Kidney (tissue), 14 donors: Measurements from ENCODE around the gene TENT4B. TPM values are rescaled to one million over a fixed set of nuclear protein-coding genes. Genes with fewer than 3 reads are reported as not detected.

Source experiments
- DNase-seq, 5 donors: peaks; one replicate each; pipeline ENCODE4 v3.0.0-alpha.2; 2013 to 2020
- FAIRE-seq: peaks from 2 replicates; lab custom pipeline; 2012; peaks lifted over from hg19 to GRCh38; lab: Jason Lieb, UNC
- H3K27ac ChIP-seq, 2 donors: one replicate each; pipeline ENCODE4 v1.7.0; 2013; ENCODE audit warnings: low read depth in 2 of 2, low read length in 2 of 2, inconsistent platforms in 1 of 2
- H3K27me3 ChIP-seq: one replicate; pipeline ENCODE4 v1.7.1; 2013; ENCODE audit warnings: low read length, inconsistent platforms; ENCODE audit not compliant: control insufficient read depth, insufficient read depth
- H3K36me3 ChIP-seq, 3 donors: one replicate each; pipeline versions ENCODE4 v1.7.0 to v1.7.1; 2013; ENCODE audit warnings: low read length in 3 of 3, control low read depth in 1 of 3, inconsistent platforms in 1 of 3; ENCODE audit not compliant: insufficient read depth in 3 of 3, control insufficient read depth in 2 of 3
- H3K4me1 ChIP-seq, 3 donors: one replicate each; pipeline versions ENCODE4 v1.7.0 to v1.7.1; 2013; ENCODE audit warnings: low read length in 3 of 3, inconsistent platforms in 1 of 3, low read depth in 1 of 3; ENCODE audit not compliant: control insufficient read depth in 2 of 3, insufficient read depth in 2 of 3
- H3K4me3 ChIP-seq, 3 donors: one replicate each; pipeline versions ENCODE4 v1.7.0 to v1.8.1; 2013; ENCODE audit warnings: low read length in 3 of 3, control low read depth in 1 of 3, inconsistent platforms in 1 of 3
- H3K9ac ChIP-seq, 3 donors: one replicate each; pipeline versions ENCODE4 v1.7.0 to v1.7.1; 2013; ENCODE audit warnings: low read length in 3 of 3, control low read depth in 1 of 3, inconsistent platforms in 1 of 3
- H3K9me3 ChIP-seq, 3 donors: one replicate each; pipeline versions ENCODE4 v1.7.0 to v1.7.1; 2013; ENCODE audit warnings: low read length in 3 of 3, control low read depth in 1 of 3, inconsistent platforms in 1 of 3; ENCODE audit not compliant: control insufficient read depth in 2 of 3, insufficient read depth in 1 of 3
- intact Hi-C: fragments of 100-400 bp; cut with DNase I; formaldehyde crosslinking; loops from one replicate; pipeline ENCODE4 v1.11.1; 2022
- polyA plus RNA-seq: library from polyadenylated mRNA; stranded (reverse); fragments of 350-450 nt; fragmentation: Illumina TruSeq; extraction: RNeasy Lipid Tissue Mini Kit (QIAGEN cat#74804); gene quantifications from one replicate; pipeline ENCODE4 v1.2.3, GENCODE V29; 2014; ENCODE audit warnings: low read depth, low replicate concordance; ENCODE audit not compliant: insufficient read depth
- total RNA-seq: library from RNA; stranded (reverse); fragmentation: NEBNext Ultra II Directional; extraction: Animal tissue kit (Norgen Biotek cat#: 25700); gene quantifications from one replicate; pipeline ENCODE4 v1.2.1, GENCODE V29; 2021
- TF ChIP-seq, protein P1 (sequence below): IDR thresholded peaks from 3 replicates; pipeline ENCODE4 v1.5.1; 2012; ENCODE audit warnings: mild to moderate bottlenecking, moderate library complexity, borderline replicate concordance; ENCODE audit not compliant: insufficient read depth; ENCODE audit errors: extremely low read depth
- donor health status: control.
- donor health status: control.
- donor health status: control.
- donor health status: control.
- donor health status: control.
- donor health status: DM: yes; HTN: yes; CAD: no.
- donor health status: Normal renal cell carcinoma (clear cell type).

The TENT4B gene
- total and polyA plus RNA-seq, 2 donors from 2014 or later: 4.7 to 13.2 TPM

DNA sequence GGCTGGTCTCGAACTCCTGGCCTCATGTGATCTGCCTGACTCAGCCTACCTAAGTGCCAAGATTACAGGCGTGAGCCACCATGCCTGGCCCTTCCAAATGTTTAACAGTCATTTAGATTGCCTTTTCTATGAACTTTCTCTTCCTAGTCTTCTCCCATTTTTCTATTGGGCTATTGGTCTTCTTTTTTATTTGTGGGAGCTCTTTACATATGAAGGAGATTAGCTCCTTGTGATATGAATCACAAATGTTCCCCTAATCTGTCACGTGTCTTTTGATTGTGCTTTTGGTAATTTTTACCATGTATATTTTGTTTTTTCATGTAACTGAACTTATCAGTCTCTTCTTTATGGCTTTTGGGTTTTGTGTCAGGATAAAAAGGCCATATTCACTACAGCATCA is 125.1 kb downstream of the TENT4B start:
- intact Hi-C loops: no loop called here
- DNase-seq: peak in 1 of 5 donors; percentile 13
- FAIRE-seq: no peak
- Histone ChIP-seq H3K36me3 (no peaks in the 10 kb centered on the region), H3K4me1 (peaks cover 0 to 2% (median 0%) of the 10 kb centered on the region in 3 donors), H3K27ac (no peak overlapping the region), H3K27me3 (no peaks in the 10 kb centered on the region), H3K4me3 (no peak overlapping the region), H3K9ac (no peak overlapping the region), H3K9me3 (no peaks in the 10 kb centered on the region)
- TF ChIP-seq, protein P1, sequence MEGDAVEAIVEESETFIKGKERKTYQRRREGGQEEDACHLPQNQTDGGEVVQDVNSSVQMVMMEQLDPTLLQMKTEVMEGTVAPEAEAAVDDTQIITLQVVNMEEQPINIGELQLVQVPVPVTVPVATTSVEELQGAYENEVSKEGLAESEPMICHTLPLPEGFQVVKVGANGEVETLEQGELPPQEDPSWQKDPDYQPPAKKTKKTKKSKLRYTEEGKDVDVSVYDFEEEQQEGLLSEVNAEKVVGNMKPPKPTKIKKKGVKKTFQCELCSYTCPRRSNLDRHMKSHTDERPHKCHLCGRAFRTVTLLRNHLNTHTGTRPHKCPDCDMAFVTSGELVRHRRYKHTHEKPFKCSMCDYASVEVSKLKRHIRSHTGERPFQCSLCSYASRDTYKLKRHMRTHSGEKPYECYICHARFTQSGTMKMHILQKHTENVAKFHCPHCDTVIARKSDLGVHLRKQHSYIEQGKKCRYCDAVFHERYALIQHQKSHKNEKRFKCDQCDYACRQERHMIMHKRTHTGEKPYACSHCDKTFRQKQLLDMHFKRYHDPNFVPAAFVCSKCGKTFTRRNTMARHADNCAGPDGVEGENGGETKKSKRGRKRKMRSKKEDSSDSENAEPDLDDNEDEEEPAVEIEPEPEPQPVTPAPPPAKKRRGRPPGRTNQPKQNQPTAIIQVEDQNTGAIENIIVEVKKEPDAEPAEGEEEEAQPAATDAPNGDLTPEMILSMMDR: no peak

DNA sequence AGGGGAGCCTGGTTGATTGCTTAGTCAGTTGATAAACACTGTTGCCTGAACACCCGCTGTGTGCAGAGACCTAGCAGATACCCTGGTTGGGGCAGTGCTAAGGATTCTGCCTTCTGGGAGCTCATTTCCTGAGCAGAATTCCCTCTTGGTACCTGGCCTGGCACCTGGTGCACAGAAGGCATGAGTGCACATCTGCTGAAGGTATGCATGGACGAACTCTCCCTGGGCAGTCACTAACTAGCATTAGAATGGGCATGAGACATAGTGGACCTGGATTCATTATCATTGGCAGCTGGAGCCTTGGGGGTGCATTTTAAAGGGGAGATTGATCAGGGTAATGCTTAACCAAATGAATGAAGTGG is 126.4 kb downstream of the TENT4B start:
- Histone ChIP-seq H3K27me3 (no peaks in the 10 kb centered on the region), H3K27ac (no peak overlapping the region), H3K9ac (no peak overlapping the region), H3K36me3 (no peaks in the 10 kb centered on the region), H3K9me3 (no peaks in the 10 kb centered on the region), H3K4me1 (no peaks in the 10 kb centered on the region), H3K4me3 (no peak overlapping the region)
- FAIRE-seq (no peak), DNase-seq (peak in 1 of 5 donors; percentile 6)
- intact Hi-C loops: no loop called here
- TF ChIP-seq, protein P1: no peak

DNA sequence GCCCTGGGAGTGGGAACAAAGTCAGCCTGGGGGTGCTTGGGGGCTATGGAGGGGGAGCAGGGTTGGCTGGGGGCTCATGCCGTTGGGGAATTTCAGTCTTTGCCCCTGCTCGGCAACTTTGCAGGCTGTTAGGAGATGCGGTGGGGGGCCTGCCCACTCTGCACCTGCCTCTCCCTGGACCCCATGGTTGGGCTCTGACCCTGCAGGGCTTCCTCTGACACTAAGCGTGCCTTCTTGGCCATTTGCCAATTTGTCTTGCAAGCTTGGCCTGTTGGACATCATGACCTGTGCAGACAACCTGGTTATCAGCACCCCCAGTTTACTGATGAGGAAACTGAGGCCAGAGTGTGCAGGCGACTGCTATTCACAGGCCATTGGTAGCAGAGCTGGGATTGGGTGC is 127.8 kb downstream of the TENT4B start:
- H3K9ac ChIP-seq: no peak overlapping the region
- TF ChIP-seq, protein P1: no peak
- FAIRE-seq (no peak), DNase-seq (peak in 1 of 5 donors; percentile 55)
- no peaks in the 10 kb centered on the region for H3K4me1 ChIP-seq
- no peak overlapping the region for H3K4me3 ChIP-seq
- no peaks in the 10 kb centered on the region for H3K27me3 ChIP-seq
- H3K9me3 ChIP-seq: no peaks in the 10 kb centered on the region
- intact Hi-C loops: no loop called here
- no peak overlapping the region for H3K27ac ChIP-seq
- no peaks in the 10 kb centered on the region for H3K36me3 ChIP-seq

Other genes starting within 250 kb of the TENT4B start
- 19.4 TPM for gene CNEP1R1, start 128.1 kb upstream of the TENT4B start, total RNA-seq
- 9.4 TPM for gene CNEP1R1, start 128.1 kb upstream of the TENT4B start, polyA plus RNA-seq
- 19.5 TPM for gene HEATR3, start 87.3 kb upstream of the TENT4B start, total RNA-seq
- 8.9 TPM for gene HEATR3, start 87.3 kb upstream of the TENT4B start, polyA plus RNA-seq
- gene ADCY7, start 113.2 kb downstream of the TENT4B start, total RNA-seq: 40.5 TPM
- 0.86 TPM for gene ADCY7, start 113.2 kb downstream of the TENT4B start, polyA plus RNA-seq
- gene BRD7, start 215.7 kb downstream of the TENT4B start, total RNA-seq: 68.0 TPM
- gene BRD7, start 215.7 kb downstream of the TENT4B start, polyA plus RNA-seq: 44.1 TPM